WTC11 (cell line): ENCODE data around the gene ECE1. TPM values are rescaled to one million over a fixed set of nuclear protein-coding genes. Genes with fewer than 3 reads are reported as not detected.

Source experiments
- ATAC-seq: fragments of 200-7000 bp; cut with Tn5 transposase; 2 replicates; pipeline ENCODE4 v1.10.0; 2021; ENCODE audit warnings: mild to moderate bottlenecking, moderate library complexity
- CTCF ChIA-PET: fragments of 300-600 bp; sonication (Branson Sonifier 250); formaldehyde crosslinking; loops from one replicate; lab custom pipeline; 2021; ENCODE audit warnings: antibody characterized with exemption; lab: Charles Lee
- POLR2A ChIA-PET: fragments of 350-600 bp; sonication (Branson Sonifier 250); formaldehyde crosslinking; loops from one replicate; lab custom pipeline; 2021; ENCODE audit warnings: antibody characterized with exemption; lab: Charles Lee
- DNase-seq: peaks from one replicate; pipeline ENCODE4 v3.0.0; 2021; ENCODE audit warnings: low spot score
- H3K27ac Mint-ChIP-seq: 2 replicates; pipeline ENCODE4 v1.8.0; 2021; ENCODE audit warnings: mixed read lengths
- H3K27me3 Mint-ChIP-seq: 2 replicates; pipeline ENCODE4 v1.8.0; 2021; ENCODE audit warnings: low read depth, mild to moderate bottlenecking, moderate library complexity, mixed read lengths
- H3K36me3 Mint-ChIP-seq: 2 replicates; pipeline ENCODE4 v1.8.0; 2021; ENCODE audit warnings: mixed read lengths
- H3K4me1 Mint-ChIP-seq: 2 replicates; pipeline ENCODE4 v1.8.0; 2022; ENCODE audit warnings: mixed read lengths
- H3K4me3 Mint-ChIP-seq: 2 replicates; pipeline ENCODE4 v1.8.0; 2021; ENCODE audit warnings: mild to moderate bottlenecking, moderate library complexity, mixed read lengths
- H3K9me3 Mint-ChIP-seq: 2 replicates; pipeline ENCODE4 v1.8.0; 2021; ENCODE audit warnings: mixed read lengths
- ETV6 ChIP-seq: sonication (generic); formaldehyde crosslinking; IDR thresholded peaks from 2 replicates; pipeline ENCODE4 v1.8.1; 2022; ENCODE audit warnings: mild to moderate bottlenecking, missing genetic modification reagents
- MYBL2 ChIP-seq: sonication (generic); formaldehyde crosslinking; IDR thresholded peaks from 2 replicates; pipeline ENCODE4 v1.8.1; 2023; ENCODE audit warnings: mild to moderate bottlenecking, moderate library complexity, missing genetic modification reagents
- NFATC4 ChIP-seq: fragments of 250-450 bp; sonication (Bioruptor Pico); IDR thresholded peaks from 2 replicates; pipeline ENCODE4 v1.9.0; 2021; ENCODE audit warnings: mild to moderate bottlenecking
- NR1H2 ChIP-seq: sonication (generic); formaldehyde crosslinking; IDR thresholded peaks from 2 replicates; pipeline ENCODE4 v1.9.0; 2021; ENCODE audit warnings: mild to moderate bottlenecking, moderate library complexity, missing genetic modification reagents
- RORB ChIP-seq: fragments of 250-450 bp; sonication (Bioruptor Pico); IDR thresholded peaks from 2 replicates; pipeline ENCODE4 v1.9.0; 2021; ENCODE audit warnings: mild to moderate bottlenecking
- SP1 ChIP-seq: sonication (generic); formaldehyde crosslinking; conservative IDR thresholded peaks from 2 replicates; pipeline ENCODE4 v1.8.1; 2022; ENCODE audit warnings: missing genetic modification reagents
- TEAD4 ChIP-seq: sonication (generic); formaldehyde crosslinking; IDR thresholded peaks from 2 replicates; pipeline ENCODE4 v1.8.0; 2022; ENCODE audit warnings: mild to moderate bottlenecking, missing genetic modification reagents
- ZNF138 ChIP-seq: sonication (generic); formaldehyde crosslinking; conservative IDR thresholded peaks from 2 replicates; pipeline ENCODE4 v1.8.1; 2022; ENCODE audit warnings: mild to moderate bottlenecking, moderate library complexity, missing genetic modification reagents
- ZNF416 ChIP-seq: fragments of 250-450 bp; sonication (Bioruptor Pico); IDR thresholded peaks from 2 replicates; pipeline ENCODE4 v1.9.0; 2021; ENCODE audit warnings: mild to moderate bottlenecking, inconsistent platforms
- ZNF423 ChIP-seq: fragments of 250-450 bp; sonication (Bioruptor Pico); IDR thresholded peaks from 2 replicates; pipeline ENCODE4 v2.1.2; 2022; ENCODE audit warnings: mild to moderate bottlenecking, moderate library complexity
- total RNA-seq: library from RNA; stranded (reverse); gene quantifications from 3 replicates; pipeline ENCODE4 v1.2.3, GENCODE V29; 2021
- TF ChIP-seq, protein P1 (sequence below): sonication (generic); formaldehyde crosslinking; IDR thresholded peaks from 2 replicates; pipeline ENCODE4 v1.8.1; 2022; ENCODE audit warnings: missing genetic modification reagents, borderline replicate concordance
- TF ChIP-seq, protein P2 (sequence below): sonication (generic); formaldehyde crosslinking; conservative IDR thresholded peaks from 2 replicates; pipeline ENCODE4 v1.8.1; 2022; ENCODE audit warnings: mild to moderate bottlenecking, missing genetic modification reagents
- TF ChIP-seq, protein P3 (sequence below): sonication (generic); formaldehyde crosslinking; conservative IDR thresholded peaks from 2 replicates; pipeline ENCODE4 v1.8.1; 2023; ENCODE audit warnings: mild to moderate bottlenecking, low read depth, missing genetic modification reagents, moderate library complexity
- TF ChIP-seq, protein P4 (sequence below): sonication (generic); formaldehyde crosslinking; IDR thresholded peaks from 2 replicates; pipeline ENCODE4 v1.8.1; 2023; ENCODE audit warnings: mild to moderate bottlenecking, missing genetic modification reagents, borderline replicate concordance
- TF ChIP-seq, protein P5 (sequence below): sonication (generic); formaldehyde crosslinking; IDR thresholded peaks from 2 replicates; pipeline ENCODE4 v1.8.1; 2023; ENCODE audit warnings: mild to moderate bottlenecking, missing genetic modification reagents
- TF ChIP-seq, protein P6 (sequence below): fragments of 250-450 bp; sonication (Bioruptor Pico); IDR thresholded peaks from 2 replicates; pipeline ENCODE4 v1.9.0; 2021; ENCODE audit warnings: mild to moderate bottlenecking
- TF ChIP-seq, protein P7 (sequence below): sonication (generic); formaldehyde crosslinking; IDR thresholded peaks from 2 replicates; pipeline ENCODE4 v1.8.0; 2023; ENCODE audit warnings: missing genetic modification reagents

The ECE1 gene
- total RNA-seq, 1 experiment from 2014 or later, result 45.0 TPM

DNA sequence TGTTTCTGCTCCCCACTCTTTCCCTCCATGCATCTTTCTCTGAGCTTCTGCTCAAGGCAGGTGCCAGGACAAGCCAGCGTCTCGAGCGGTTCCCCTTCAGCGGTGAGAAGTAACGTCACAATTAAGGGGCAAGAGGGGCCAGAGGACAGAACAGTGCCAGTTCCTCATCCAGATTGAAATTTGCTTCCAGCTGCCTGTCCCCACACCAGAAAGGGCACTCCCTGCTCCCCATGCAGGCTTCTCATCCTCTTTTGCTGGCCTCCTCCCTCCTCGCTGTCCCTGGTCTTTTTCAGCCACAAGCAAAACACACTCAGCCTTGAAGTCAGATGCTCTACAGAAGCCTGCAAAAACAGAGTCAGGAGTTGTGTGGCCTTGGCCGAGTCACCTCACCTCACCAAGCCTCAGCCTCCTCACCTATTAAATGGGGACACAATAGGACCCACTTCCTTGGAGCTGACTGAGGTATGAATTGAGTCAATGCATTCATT is 35.0 kb upstream of the ECE1 start (continued):
- TF ChIP-seq, protein P1, sequence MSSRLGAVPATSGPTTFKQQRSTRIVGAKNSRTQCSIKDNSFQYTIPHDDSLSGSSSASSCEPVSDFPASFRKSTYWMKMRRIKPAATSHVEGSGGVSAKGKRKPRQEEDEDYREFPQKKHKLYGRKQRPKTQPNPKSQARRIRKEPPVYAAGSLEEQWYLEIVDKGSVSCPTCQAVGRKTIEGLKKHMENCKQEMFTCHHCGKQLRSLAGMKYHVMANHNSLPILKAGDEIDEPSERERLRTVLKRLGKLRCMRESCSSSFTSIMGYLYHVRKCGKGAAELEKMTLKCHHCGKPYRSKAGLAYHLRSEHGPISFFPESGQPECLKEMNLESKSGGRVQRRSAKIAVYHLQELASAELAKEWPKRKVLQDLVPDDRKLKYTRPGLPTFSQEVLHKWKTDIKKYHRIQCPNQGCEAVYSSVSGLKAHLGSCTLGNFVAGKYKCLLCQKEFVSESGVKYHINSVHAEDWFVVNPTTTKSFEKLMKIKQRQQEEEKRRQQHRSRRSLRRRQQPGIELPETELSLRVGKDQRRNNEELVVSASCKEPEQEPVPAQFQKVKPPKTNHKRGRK (CRISPR knock-in tag), result no peak
- TF ChIP-seq TEAD4 (no peak), RORB (no peak), ZNF423 (no peak), ZNF416 (CRISPR knock-in tag) (no peak), SP1 (CRISPR knock-in tag) (no peak), ETV6 (no peak), NFATC4 (CRISPR knock-in tag) (no peak)
- TF ChIP-seq, protein P2, sequence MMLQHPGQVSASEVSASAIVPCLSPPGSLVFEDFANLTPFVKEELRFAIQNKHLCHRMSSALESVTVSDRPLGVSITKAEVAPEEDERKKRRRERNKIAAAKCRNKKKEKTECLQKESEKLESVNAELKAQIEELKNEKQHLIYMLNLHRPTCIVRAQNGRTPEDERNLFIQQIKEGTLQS (CRISPR knock-in tag), result no peak
- TF ChIP-seq, protein P3, sequence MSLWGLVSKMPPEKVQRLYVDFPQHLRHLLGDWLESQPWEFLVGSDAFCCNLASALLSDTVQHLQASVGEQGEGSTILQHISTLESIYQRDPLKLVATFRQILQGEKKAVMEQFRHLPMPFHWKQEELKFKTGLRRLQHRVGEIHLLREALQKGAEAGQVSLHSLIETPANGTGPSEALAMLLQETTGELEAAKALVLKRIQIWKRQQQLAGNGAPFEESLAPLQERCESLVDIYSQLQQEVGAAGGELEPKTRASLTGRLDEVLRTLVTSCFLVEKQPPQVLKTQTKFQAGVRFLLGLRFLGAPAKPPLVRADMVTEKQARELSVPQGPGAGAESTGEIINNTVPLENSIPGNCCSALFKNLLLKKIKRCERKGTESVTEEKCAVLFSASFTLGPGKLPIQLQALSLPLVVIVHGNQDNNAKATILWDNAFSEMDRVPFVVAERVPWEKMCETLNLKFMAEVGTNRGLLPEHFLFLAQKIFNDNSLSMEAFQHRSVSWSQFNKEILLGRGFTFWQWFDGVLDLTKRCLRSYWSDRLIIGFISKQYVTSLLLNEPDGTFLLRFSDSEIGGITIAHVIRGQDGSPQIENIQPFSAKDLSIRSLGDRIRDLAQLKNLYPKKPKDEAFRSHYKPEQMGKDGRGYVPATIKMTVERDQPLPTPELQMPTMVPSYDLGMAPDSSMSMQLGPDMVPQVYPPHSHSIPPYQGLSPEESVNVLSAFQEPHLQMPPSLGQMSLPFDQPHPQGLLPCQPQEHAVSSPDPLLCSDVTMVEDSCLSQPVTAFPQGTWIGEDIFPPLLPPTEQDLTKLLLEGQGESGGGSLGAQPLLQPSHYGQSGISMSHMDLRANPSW (CRISPR knock-in tag), result no peak
- TF ChIP-seq, protein P4, sequence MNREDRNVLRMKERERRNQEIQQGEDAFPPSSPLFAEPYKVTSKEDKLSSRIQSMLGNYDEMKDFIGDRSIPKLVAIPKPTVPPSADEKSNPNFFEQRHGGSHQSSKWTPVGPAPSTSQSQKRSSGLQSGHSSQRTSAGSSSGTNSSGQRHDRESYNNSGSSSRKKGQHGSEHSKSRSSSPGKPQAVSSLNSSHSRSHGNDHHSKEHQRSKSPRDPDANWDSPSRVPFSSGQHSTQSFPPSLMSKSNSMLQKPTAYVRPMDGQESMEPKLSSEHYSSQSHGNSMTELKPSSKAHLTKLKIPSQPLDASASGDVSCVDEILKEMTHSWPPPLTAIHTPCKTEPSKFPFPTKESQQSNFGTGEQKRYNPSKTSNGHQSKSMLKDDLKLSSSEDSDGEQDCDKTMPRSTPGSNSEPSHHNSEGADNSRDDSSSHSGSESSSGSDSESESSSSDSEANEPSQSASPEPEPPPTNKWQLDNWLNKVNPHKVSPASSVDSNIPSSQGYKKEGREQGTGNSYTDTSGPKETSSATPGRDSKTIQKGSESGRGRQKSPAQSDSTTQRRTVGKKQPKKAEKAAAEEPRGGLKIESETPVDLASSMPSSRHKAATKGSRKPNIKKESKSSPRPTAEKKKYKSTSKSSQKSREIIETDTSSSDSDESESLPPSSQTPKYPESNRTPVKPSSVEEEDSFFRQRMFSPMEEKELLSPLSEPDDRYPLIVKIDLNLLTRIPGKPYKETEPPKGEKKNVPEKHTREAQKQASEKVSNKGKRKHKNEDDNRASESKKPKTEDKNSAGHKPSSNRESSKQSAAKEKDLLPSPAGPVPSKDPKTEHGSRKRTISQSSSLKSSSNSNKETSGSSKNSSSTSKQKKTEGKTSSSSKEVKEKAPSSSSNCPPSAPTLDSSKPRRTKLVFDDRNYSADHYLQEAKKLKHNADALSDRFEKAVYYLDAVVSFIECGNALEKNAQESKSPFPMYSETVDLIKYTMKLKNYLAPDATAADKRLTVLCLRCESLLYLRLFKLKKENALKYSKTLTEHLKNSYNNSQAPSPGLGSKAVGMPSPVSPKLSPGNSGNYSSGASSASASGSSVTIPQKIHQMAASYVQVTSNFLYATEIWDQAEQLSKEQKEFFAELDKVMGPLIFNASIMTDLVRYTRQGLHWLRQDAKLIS (CRISPR knock-in tag), result no peak

DNA sequence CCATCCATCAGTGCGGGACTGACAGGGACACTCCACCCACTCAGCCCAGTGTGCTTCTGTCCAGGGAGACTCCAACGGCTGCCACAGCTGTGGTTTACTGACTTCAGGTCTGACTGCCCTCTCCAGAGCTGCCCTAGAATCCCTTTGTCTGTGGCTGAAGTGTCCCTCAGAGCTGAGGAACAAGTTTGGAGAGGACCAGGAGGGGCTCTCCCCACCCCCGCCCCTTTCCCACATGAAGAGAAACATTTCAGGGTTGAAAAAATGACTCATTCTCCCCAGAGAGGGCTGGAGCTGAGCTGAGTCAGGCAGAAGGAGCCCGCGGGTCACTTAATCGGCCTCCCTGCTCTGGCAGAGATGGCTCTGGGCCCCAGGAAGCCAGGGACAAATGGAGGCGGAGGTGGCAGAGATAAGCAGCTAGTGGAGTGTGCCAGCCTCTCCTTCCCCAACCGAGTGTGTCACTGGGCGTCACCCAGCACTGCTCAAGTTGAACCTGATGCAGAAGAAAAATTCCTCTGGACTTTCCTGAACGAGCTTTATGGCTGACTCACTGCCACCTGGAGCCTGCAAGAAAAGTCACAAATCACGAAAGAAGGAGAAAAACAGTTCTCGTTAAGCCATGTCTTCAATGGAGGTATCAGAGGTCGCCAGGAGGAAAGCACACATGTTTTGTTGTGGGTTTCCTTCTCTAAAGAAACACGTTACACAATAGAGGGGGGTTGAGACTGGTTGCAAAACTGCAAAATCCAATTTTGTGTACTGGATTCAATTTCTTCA is 34.3 kb upstream of the ECE1 start:
- peaks cover 95% of the 10 kb centered on the region for H3K4me1 Mint-ChIP-seq
- no peak for DNase-seq
- H3K27ac Mint-ChIP-seq, result peak overlapping the region; percentile 79
- ATAC-seq, result no peak
- H3K9me3 Mint-ChIP-seq, result no peaks in the 10 kb centered on the region; the same call in 1 of the 2 replicates
- POLR2A ChIA-PET, result interaction anchor here (1.0 to 1.6 kb wide), 2 partner anchors 14 to 21 kb away, joined by 3 to 6 read pairs; no protein-coding TSS in a partner anchor
- H3K4me3 Mint-ChIP-seq, result no peak overlapping the region
- no peaks in the 10 kb centered on the region; the same call in 1 of the 2 replicates for H3K36me3 Mint-ChIP-seq
- CTCF ChIA-PET, result interaction anchor here (0.6 to 11.8 kb wide), 15 partner anchors 8 to 166 kb away, joined by 3 to 178 read pairs (median 7); no protein-coding TSS in a partner anchor
- TF ChIP-seq, protein P5, sequence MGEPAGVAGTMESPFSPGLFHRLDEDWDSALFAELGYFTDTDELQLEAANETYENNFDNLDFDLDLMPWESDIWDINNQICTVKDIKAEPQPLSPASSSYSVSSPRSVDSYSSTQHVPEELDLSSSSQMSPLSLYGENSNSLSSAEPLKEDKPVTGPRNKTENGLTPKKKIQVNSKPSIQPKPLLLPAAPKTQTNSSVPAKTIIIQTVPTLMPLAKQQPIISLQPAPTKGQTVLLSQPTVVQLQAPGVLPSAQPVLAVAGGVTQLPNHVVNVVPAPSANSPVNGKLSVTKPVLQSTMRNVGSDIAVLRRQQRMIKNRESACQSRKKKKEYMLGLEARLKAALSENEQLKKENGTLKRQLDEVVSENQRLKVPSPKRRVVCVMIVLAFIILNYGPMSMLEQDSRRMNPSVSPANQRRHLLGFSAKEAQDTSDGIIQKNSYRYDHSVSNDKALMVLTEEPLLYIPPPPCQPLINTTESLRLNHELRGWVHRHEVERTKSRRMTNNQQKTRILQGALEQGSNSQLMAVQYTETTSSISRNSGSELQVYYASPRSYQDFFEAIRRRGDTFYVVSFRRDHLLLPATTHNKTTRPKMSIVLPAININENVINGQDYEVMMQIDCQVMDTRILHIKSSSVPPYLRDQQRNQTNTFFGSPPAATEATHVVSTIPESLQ, result no peak
- TF ChIP-seq, protein P6, sequence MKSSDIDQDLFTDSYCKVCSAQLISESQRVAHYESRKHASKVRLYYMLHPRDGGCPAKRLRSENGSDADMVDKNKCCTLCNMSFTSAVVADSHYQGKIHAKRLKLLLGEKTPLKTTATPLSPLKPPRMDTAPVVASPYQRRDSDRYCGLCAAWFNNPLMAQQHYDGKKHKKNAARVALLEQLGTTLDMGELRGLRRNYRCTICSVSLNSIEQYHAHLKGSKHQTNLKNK, result no peak
- TF ChIP-seq MYBL2 (no peak), ZNF138 (CRISPR knock-in tag) (no peak), NR1H2 (no peak), SP1 (CRISPR knock-in tag) (no peak)
- TF ChIP-seq, protein P7, sequence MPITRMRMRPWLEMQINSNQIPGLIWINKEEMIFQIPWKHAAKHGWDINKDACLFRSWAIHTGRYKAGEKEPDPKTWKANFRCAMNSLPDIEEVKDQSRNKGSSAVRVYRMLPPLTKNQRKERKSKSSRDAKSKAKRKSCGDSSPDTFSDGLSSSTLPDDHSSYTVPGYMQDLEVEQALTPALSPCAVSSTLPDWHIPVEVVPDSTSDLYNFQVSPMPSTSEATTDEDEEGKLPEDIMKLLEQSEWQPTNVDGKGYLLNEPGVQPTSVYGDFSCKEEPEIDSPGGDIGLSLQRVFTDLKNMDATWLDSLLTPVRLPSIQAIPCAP (CRISPR knock-in tag), result no peak
- H3K27me3 Mint-ChIP-seq, result no peaks in the 10 kb centered on the region
